Left forelimb (tissue), 1 donor: ENCODE data around the gene ZNF621.

ENCODE experiments used
- DNase-seq: peaks from one replicate; pipeline ENCODE4 v3.0.0-alpha.2; 2018; ENCODE audit warnings: low spot score

ZNF621 gene

DNA sequence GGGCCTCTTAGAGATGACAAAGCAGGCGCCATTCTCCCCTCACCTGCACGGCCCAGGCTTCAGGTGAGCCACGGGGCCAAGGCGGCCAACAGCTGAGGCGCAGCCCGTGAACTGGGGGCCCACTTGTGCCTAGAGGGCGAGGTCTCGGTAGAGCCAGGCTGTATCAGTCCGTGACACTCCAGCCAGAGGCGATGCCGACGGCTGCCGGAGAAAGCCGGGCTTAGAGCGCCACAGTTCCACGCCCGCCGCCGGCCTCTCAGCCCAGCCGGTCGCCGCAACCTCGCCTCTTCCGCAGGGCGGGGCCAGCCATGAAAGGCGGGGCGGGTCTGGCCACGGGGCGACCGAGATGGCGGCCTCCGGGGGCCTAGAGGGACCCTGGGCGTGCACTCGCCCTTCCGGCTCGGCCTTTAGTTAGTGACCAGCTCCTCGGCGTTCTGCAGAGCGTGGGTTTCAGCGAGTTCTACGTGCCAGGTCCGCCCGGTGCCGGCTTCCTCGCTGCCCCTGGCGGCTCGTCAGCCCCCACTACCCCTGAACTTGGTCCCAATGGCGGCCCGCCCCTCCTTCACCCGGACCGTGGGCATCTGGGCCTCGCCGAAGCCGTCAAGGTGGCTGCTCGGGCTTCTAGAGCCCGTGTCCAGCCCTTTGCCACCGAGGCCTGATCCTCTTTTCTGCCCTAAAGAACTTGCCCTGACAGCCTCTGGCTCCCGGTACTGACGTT lies at the start of gene ZNF621:
ZNF621 (plus strand) TSS at position 393 of the 718 bp plus-strand sequence. CDS start 881 bp downstream, outside the sequence.
- peak; percentile 92 for DNase-seq

GRCh38 chr3:40476478-40477470 lies 48.0 kb upstream of the ZNF621 start, which contains the start of gene ZNF619:
Gene ZNF619 (plus strand): TSS chr3:40477122. CDS start chr3:40477980, 858 bp downstream.
- DNase-seq = peak; percentile 83

DNA sequence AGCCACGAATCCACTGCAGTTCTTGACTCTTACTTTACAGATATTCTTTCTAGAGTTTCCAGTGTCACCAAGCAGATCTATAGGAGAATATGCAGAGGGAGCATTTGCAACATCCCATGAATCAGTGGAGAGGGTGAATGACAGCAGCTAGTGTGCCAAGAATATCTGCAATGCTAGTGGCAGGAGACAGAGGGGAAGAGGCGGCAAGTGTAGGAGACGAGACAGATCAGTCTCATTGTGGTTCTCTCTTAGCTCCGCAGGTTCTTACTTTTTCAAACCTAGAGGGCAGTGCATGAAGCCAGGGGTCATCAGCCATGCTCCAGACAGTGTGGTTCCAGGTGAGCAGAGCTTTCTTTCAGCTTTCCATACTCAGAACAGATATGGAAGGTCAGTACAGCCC lies 47.1 kb upstream of the ZNF621 start:
- DNase-seq = no peak

DNA sequence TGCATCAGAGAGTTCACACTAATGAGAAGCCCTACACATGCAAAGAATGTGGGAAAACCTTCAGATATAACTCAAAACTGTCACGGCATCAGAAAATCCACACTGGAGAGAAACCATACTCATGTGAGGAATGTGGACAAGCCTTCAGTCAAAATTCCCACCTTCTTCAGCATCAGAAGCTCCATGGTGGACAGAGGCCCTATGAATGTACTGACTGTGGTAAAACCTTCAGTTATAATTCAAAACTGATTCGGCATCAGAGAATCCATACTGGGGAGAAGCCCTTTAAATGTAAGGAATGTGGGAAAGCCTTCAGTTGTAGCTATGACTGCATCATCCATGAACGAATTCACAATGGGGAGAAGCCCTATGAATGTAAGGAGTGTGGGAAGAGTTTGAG lies 37.6 kb upstream of the ZNF621 start:
- DNase-seq = no peak

DNA sequence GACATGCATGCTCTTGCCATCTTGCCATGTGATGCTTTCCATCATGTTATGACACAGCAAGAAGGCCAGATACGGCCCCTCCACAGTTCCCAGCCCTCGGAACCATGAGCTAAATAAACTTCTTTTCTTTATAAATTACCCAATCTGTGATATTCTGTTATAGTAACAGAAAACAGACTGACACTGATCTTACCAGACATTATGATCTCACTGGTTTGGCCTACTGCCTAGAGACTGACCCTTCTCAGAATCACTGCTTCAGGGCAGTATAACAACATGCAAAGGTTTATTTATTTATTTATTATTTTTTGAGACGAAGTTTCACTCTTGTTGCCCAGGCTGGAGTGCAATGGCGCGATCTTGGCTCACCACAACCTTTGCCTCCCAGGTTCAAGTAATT lies 33.8 kb upstream of the ZNF621 start:
- DNase-seq = no peak

GRCh38 chr3:40494698-40495097 lies 30.1 kb upstream of the ZNF621 start:
- DNase-seq = no peak

DNA sequence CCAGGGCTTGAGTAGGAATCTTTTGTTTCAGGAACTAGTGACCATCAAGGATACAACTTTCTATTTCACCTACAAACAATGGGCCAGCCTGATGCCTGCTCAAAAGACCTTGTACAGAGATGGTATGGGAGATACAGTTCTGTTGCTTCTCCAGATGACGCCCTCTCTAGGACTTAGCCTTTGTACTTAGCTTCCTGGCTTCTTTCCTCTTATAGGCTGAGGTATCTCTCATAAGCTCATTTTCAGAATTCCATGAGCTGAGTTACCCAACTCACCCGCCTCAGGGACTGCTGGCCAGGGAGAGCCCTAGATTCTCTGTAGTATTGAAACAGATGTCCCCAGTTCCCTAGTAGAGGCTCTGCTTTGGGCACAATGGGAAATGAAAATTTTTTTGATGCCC lies 27.5 kb upstream of the ZNF621 start:
- DNase-seq = no peak

DNA sequence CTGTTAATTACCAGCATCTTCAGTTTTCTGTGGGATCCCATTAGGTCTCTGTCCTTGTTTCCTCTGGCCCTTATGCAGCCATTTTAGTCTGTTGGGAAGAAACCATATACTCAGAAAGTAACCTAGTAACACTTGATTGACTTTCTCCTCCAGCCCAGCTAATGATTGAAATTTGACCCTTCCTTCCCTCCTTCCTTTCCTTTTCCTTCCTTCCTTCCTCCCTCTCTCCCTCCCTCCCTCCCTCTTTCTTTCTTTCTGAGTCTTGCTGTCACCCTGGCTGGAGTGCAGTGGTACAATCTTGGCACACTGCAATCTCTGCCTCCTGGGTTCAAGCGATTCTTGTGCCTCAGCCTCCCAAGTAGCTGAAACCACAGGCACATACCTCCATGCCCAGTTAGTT lies 24.8 kb upstream of the ZNF621 start:
- DNase-seq = no peak

GRCh38 chr3:40502034-40502433 lies 22.7 kb upstream of the ZNF621 start:
- DNase-seq = no peak

GRCh38 chr3:40504636-40505430 lies 19.9 kb upstream of the ZNF621 start:
- no peak for DNase-seq

DNA sequence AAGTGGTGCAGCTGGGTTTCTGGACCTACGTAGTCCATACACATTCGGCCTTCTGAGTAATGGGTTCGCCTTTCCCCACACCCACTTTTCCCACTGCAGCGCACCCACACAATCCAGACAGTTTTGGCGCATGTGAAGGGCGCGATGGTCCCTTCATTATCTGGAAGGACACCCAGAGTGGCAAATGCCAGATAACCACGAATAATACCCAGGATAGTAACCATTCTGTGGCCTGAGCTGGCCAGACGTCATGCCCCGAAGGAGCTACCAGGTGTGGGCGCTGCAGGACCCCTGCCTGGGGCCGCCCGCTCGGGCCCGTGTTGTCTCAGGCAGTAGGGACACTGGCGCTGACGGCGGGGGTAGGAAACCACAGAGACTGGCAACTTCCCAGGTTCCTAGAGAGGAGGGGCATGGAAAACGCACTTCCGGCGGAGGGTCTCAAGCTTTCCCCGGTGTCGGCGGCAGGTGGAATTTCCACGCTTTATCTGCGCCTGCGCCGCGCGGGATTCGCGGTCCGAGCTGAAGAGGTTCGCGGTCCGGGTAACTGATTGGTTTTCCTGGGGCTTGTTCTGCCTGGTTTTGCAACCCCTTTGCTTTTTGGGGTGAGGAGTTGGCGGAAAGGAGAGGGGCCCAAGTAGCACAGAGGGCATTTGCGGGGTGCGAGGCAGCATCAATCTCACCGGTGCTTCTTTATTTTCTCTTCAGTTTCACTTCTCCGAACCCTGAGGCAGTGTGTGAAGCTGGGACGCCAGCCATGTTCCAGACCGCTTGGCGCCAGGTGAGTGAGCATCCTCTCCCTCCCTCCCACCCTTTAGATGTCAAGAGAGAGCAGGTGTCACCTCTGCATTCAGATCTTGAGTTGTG lies 18.9 kb upstream of the ZNF621 start, which contains the start of gene ZNF620:
ZNF620 (plus strand) TSS at position 441 of the 864 bp plus-strand sequence; CDS start at position 755, 314 bp downstream.
- peak; percentile 78 for DNase-seq

- DNase-seq = no peak
Observed at GRCh38 chr3:40511031-40511718, 13.6 kb upstream of the ZNF621 start.

DNA sequence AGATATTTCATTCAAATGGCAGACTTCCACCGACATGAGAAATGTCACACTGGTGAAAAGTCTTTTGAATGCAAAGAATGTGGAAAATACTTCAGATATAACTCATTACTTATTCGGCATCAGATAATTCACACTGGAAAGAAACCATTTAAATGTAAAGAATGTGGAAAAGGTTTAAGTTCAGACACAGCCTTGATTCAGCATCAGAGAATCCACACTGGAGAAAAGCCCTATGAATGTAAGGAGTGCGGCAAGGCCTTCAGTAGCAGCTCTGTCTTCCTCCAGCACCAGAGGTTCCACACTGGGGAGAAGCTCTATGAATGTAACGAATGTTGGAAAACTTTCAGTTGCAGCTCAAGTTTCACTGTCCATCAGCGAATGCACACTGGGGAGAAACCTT lies 8.6 kb upstream of the ZNF621 start:
- DNase-seq = no peak

DNA sequence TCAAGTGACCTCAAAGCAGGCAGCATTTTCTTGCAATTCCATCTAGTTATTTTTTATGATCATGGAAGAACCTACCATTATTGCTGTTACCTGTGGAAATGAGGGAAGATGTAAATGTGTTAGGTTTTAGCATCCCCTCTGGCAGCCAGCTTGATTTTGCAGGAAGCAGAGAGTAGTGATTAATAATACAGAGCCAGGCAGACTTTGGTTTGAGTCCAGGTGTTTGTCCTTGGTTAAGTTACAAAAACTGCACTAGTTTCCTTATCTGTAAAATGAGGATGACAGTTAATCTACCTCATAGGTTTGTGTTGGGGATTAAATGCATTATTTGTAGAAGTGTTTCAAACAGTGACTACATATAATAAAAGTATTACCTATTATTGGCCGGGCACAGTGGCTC lies 6.7 kb upstream of the ZNF621 start:
- no peak for DNase-seq

GRCh38 chr3:40518848-40519247 lies 5.9 kb upstream of the ZNF621 start:
- DNase-seq = no peak

DNA sequence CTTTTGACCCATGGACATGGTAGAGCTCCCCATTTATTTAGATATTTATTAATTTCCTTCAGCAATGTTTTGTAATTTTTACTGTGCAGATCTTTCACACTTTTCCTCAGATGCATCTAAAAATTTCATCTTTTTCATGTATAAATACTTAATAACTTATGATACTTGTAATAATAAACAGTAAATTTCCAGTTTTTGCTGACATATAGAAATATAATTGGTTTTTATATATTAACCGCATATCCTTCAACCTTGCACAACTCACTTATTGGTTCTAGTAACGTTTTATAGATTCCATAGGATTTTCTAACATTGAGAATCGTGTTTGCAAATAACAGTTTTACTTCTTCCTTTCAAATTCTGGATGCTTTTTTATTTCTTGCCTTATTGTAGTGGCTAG lies 3.5 kb upstream of the ZNF621 start:
- DNase-seq = no peak

GRCh38 chr3:40523781-40524180 lies 979 bp upstream of the ZNF621 start:
- DNase-seq = no peak

DNA sequence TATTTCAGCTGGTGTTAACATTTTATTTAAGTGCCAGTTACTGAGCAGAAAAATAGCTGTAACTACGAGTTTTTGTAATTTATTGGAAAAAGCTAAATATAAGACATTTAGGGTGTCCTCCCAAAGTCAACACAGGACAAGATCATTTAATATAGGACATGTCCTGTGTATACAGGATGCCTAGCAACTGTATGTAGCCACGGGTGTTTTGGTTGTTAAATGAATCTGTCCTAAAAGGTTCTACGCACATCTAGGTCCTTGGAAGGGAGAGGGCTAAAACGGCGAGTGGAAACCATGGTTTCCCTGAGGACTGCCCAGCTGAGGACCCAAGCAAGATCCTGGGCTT lies 565 bp upstream of the ZNF621 start:
- no peak for DNase-seq

DNA sequence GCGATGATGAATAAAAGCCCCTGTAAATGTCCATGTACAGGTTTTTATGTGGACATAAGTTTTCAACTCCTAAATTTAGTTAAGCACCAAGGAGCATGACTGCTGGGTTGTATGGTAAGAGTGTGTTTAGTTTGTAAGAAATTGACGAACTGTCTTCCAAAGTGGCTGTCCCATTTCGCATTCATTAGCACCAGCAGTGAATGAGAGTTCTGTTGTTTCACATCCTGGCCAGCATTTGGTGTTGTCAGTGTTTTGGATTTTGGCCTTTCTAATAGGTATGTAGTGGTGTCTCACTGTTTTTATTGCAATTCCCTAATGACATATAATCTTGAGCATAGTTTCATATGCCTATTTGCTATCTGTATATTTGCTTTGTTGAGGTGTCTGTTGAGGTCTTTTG lies 3.7 kb downstream of the ZNF621 start:
- no peak for DNase-seq

DNA sequence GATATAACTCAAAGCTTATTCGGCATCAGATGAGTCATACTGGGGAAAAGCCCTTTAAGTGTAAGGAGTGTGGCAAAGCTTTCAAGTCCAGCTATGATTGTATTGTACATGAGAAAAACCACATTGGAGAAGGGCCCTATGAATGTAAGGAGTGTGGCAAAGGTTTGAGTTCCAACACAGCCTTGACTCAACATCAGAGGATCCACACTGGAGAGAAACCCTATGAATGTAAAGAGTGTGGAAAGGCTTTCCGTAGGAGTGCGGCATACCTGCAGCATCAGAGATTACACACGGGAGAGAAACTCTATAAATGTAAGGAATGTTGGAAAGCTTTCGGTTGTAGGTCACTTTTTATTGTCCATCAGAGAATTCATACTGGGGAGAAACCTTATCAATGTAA lies 7.5 kb downstream of the ZNF621 start:
- DNase-seq = no peak

GRCh38 chr3:40534283-40534682 lies 9.5 kb downstream of the ZNF621 start:
- no peak for DNase-seq
